ENCODE data around the gene DLG4. TPM values are rescaled to one million over a fixed set of nuclear protein-coding genes. Genes with fewer than 3 reads are reported as not detected.

Gene DLG4
- total and polyA plus RNA-seq, 2 donors (not counting 3 experiments of a cell fraction or from before 2014, with no cell fraction given), result 14.9 to 34.6 TPM

GRCh38 chr17:7144213-7144612, 75.4 kb downstream of the DLG4 start:
- FAIRE-seq, result no peak
- BruUV-seq (replicated peaks), result no TSS peak
- no peaks in the 10 kb centered on the region for H3K36me3 ChIP-seq (ENCODE audit: control insufficient read depth in 2 of 2, extremely low read depth in 1 of 2, insufficient read depth in 2 of 2, low read length in 2 of 2)
- intact Hi-C loops (cut with micrococcal nuclease), result no loop called here
- H2AFZ ChIP-seq (ENCODE audit: low read depth, low read length), result no peak overlapping the region
- no peak overlapping the region for H3K4me3 ChIP-seq (replicated peaks in 1 of 3; ENCODE audit: insufficient read depth in 1 of 3, low read depth in 1 of 3, low read length in 3 of 3)
- POLR2A ChIA-PET, result no interaction called here
- no peaks in the 10 kb centered on the region for H3K79me2 ChIP-seq (ENCODE audit: control insufficient read depth, insufficient read depth, low read length)
- H3K9me1 ChIP-seq (replicated peaks; ENCODE audit: control insufficient read depth, extremely low read depth, insufficient read depth, low read length), result no peaks in the 10 kb centered on the region
- H4K20me1 ChIP-seq (replicated peaks; ENCODE audit: control insufficient read depth, extremely low read depth, insufficient read depth, low read length), result no peaks in the 10 kb centered on the region
- peaks cover 0 to 6% of the 10 kb centered on the region in 2 experiments for H3K27me3 ChIP-seq (ENCODE audit: control insufficient read depth in 2 of 2, insufficient read depth in 2 of 2, low read length in 2 of 2)
- no peak overlapping the region for H3K9ac ChIP-seq (replicated peaks; ENCODE audit: extremely low read depth, insufficient read depth, low read length)
- H3K27ac ChIP-seq (ENCODE audit: insufficient read depth, low read depth, low read length), result no peak overlapping the region
- dilution Hi-C loops (cut with MboI; ENCODE audit: extremely low pct_ligation_motif_present, low sequenced_read_pairs), result no loop called here
- H3K4me2 ChIP-seq (ENCODE audit: insufficient read depth, low read length), result no peak overlapping the region
- DNase-seq (ENCODE audit: low read depth, low spot score), result no peak
- CTCF ChIA-PET, result no interaction called here
- H3K9me3 ChIP-seq (replicated peaks; ENCODE audit: control insufficient read depth, insufficient read depth, low read length), result no peaks in the 10 kb centered on the region
- H3K4me1 ChIP-seq (ENCODE audit: control insufficient read depth, extremely low read depth, insufficient read depth, low read length), result peaks cover 4% of the 10 kb centered on the region
- TF ChIP-seq MYC (IDR thresholded peaks at IDR 0.05; ENCODE audit: low read depth, low read length) (no peak), GATA2 (IDR thresholded peaks at IDR 0.05; ENCODE audit: insufficient read depth, insufficient read length, low read depth, low read length) (no peak)

DNA sequence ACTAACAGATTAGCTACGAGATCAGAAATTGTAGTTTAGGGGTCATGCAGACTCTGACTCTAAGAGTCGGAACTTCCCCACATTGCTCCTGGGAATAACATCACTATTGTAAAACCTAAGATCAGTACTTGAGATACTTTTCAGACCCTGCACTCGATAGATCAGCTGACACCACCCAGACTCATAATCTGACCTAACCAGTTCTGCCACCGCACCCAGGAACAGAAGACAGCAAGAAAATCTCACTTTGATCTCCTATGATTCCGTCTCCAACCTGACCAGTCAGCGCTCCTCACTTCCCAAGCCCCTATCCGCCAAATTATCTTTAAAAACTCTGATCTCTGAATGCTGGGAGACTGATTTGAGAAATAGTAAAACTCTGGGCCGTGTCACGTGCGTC, 77.8 kb downstream of the DLG4 start:
- FAIRE-seq (no peak), DNase-seq (ENCODE audit: low read depth, low spot score) (no peak)
- no peak overlapping the region for H3K9ac ChIP-seq (replicated peaks; ENCODE audit: extremely low read depth, insufficient read depth, low read length)
- H2AFZ ChIP-seq (ENCODE audit: low read depth, low read length), result no peak overlapping the region
- peaks cover 0 to 6% of the 10 kb centered on the region in 2 experiments for H3K27me3 ChIP-seq (ENCODE audit: control insufficient read depth in 2 of 2, insufficient read depth in 2 of 2, low read length in 2 of 2)
- H3K9me1 ChIP-seq (replicated peaks; ENCODE audit: control insufficient read depth, extremely low read depth, insufficient read depth, low read length), result no peaks in the 10 kb centered on the region
- TF ChIP-seq, protein P1, sequence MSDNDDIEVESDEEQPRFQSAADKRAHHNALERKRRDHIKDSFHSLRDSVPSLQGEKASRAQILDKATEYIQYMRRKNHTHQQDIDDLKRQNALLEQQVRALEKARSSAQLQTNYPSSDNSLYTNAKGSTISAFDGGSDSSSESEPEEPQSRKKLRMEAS (IDR thresholded peaks at IDR 0.05; ENCODE audit: insufficient read depth, insufficient read length), result no peak
- TF ChIP-seq JUN (IDR thresholded peaks at IDR 0.05; ENCODE audit: borderline replicate concordance, insufficient read depth, insufficient read length, low read depth) (no peak), MYC (IDR thresholded peaks at IDR 0.05; ENCODE audit: low read depth, low read length) (no peak), GATA2 (IDR thresholded peaks at IDR 0.05; ENCODE audit: insufficient read depth, insufficient read length, low read depth, low read length) (no peak), CTCF (IDR thresholded peaks at IDR 0.05; ENCODE audit: extremely low read depth in 1 of 2, insufficient read depth in 1 of 2, low read depth in 1 of 2, low read length in 2 of 2) (no peak), POLR2A (IDR thresholded peaks at IDR 0.05; ENCODE audit: low read depth, low read length) (no peak), POLR2AphosphoS5 (IDR thresholded peaks at IDR 0.05; ENCODE audit: insufficient read depth, low read depth, low read length) (no peak), EZH2 (IDR thresholded peaks at IDR 0.05; ENCODE audit: borderline replicate concordance, low read depth, low read length, severe bottlenecking) (no peak), FOS (IDR thresholded peaks at IDR 0.05; ENCODE audit: borderline replicate concordance, insufficient read depth, low read length) (no peak)
- H3K27ac ChIP-seq (ENCODE audit: insufficient read depth, low read depth, low read length), result no peak overlapping the region
- BruUV-seq (replicated peaks), result no TSS peak
- no peaks in the 10 kb centered on the region for H3K9me3 ChIP-seq (replicated peaks; ENCODE audit: control insufficient read depth, insufficient read depth, low read length)
- no peaks in the 10 kb centered on the region for H3K79me2 ChIP-seq (ENCODE audit: control insufficient read depth, insufficient read depth, low read length)
- no peak overlapping the region for H3K4me3 ChIP-seq (replicated peaks in 1 of 3; ENCODE audit: insufficient read depth in 1 of 3, low read depth in 1 of 3, low read length in 3 of 3)
- intact Hi-C loops (cut with micrococcal nuclease) (no loop called here), dilution Hi-C loops (cut with MboI; ENCODE audit: extremely low pct_ligation_motif_present, low sequenced_read_pairs) (no loop called here)
- POLR2A ChIA-PET, result no interaction called here
- peaks cover 4% of the 10 kb centered on the region for H3K4me1 ChIP-seq (ENCODE audit: control insufficient read depth, extremely low read depth, insufficient read depth, low read length)
- H3K36me3 ChIP-seq (ENCODE audit: control insufficient read depth in 2 of 2, extremely low read depth in 1 of 2, insufficient read depth in 2 of 2, low read length in 2 of 2), result no peaks in the 10 kb centered on the region
- H4K20me1 ChIP-seq (replicated peaks; ENCODE audit: control insufficient read depth, extremely low read depth, insufficient read depth, low read length), result no peaks in the 10 kb centered on the region
- CTCF ChIA-PET, result interaction anchor here (1.0 to 10.9 kb wide), 7 partner anchors 23 to 231 kb away, joined by 3 to 223 read pairs (median 5); no protein-coding TSS in a partner anchor
- no peak overlapping the region for H3K4me2 ChIP-seq (ENCODE audit: insufficient read depth, low read length)

Data from endothelial cell of umbilical vein (primary cell).